NCI-H345 (cell line): Measurements from ENCODE around the gene DLL1.

Experiments used
- DNase-seq: peaks from one replicate; lab custom pipeline; 2025; lab: John Stamatoyannopoulos, UW

The DLL1 gene

DNA sequence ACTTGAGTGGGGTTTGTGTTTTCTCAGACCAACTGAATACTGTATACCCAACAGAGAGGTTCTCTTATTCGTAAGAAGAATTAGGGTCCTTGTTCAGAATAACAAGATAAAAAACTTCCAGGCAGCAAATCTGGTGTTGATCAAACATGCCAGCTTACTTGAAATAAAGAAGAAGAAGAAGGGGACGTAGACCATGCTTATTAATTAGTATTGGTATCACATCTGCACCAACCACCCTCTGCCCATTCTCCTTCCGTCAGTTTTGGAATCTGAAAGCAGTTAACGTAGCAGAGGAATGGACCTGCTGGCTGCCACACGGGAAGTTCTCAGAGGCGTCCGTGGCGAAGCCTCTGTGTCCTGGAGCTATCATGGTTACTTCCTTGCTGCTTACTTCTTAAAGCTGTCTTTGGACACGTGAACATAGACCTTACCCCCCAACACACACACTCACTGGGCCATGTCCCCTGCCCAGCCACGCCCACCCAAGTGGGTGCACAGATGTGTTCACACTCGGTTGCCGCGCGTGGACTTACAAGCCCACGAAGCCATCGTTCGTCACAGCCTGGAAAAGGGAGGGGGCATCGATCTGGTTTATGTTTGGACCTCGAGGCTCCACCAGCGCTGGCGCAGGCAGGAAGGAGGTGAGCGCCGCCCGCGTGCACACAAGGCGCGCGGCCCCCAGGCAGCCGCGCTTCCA lies 4.1 kb upstream of the DLL1 start:
- DNase-seq = peak; percentile 20

DNA sequence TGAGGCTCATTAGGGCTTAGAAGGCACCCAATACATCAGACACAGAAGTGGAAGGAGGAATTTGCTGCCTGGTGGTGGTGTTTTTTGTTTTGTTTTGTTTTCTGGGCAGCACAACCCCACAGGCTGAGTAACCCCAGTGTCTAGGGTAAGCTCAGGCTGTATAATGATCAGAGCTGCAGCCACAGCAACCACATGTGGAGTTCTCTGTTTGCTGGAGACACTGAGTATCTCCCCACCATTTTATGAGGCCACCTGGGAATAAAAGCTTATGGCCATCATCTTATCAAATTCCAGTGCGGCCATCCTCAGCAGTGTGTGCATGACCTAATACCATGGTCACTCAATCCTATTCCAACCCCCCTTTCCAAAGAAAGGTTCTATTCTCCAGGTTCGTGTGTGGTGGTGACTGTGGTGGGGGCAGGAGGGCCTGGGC lies 3.4 kb upstream of the DLL1 start:
- DNase-seq = peak; percentile 30

DNA sequence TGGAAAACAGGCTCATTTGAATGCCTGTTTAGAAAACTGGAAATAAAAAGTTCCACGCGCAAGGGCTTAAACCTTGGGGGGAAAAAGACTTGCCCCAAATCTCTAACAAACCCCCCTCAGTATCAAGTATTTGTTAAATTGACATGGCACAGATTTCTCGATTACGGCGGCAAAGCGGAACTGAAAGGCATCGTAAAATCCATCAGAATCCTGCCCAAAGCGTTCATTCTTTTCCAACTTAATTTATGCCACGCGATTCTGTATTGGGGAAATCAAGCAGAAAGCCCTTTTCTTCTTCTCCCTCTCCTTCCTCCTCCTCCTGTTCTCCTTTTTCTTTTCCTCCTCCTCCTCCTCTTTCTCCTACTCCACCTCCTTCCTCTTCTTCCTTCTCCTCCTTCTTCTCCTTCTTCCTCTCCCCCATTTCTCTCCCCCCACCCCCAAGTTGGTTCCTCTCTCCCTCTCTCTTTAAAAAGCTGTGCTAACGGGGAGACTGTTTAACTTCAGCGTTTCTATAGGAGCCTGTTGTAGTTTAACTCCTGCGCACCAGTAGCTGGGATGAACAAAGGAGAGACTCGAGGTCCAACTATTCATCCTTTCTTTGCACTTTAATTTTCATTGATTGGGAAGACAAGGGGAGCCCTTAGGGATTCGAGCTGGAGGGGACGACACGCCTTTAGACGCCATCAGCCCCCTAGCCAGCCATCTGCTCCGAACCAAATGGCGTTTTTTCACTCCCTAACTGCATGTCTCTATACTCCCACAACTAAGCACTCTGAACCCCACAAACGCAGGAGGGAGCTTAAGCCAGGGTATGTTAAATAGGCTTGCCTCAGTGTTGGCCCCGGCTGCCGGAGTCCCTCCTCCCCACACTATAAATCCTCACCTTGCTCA lies 2.7 kb upstream of the DLL1 start:
- peak; percentile 30 for DNase-seq

DNA sequence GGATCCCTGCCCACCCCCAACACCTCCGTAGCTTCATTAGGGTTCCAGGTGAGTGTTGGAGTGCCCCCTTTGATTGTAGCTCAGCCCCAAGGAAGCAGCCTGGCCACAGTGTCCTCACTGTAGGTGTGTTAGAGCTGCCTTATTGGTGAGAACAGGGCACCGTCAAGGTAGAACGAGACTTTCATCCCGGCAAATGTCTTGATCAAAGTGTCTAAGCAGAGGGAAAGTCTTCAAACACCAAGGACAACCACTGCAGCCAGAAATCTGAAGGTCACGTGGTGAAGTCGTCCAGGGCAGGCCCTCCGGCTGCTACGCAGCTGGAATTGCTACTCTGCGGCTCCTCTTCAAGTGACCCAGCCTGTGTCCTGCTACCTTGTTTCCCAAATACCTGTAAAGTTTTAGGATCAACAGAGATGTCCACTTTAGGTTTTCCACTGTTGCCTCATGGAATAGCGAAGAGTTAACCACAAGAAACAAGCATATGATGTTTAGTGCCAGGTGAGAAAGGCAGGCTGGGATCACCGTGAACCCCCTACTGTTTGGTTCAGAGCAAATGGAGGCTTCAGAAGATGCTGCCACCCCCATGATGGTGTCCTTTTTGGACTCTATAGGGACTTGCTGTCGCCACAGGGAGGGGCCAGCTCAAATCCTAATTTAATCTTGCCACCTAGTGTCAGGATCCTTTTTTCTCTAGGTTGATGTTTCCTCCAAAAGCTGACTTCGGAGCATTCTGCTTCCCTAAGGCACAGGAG lies 1.7 kb upstream of the DLL1 start:
- DNase-seq = peak; percentile 67

DNA sequence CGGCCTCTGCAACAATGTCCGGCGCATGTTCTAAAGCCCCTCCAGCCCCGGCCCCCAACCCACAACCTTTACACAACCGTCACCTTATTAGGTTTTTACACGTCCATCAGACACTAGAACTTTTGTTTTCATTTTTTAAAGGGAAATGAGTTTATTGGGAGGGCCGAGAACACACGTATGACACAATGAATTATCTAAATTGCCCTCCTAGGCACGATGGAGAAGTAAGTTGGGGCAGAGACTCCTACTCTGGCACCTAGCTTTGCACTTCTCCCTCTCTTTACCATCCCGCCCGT lies 1.2 kb upstream of the DLL1 start:
- DNase-seq = peak; percentile 60

DNA sequence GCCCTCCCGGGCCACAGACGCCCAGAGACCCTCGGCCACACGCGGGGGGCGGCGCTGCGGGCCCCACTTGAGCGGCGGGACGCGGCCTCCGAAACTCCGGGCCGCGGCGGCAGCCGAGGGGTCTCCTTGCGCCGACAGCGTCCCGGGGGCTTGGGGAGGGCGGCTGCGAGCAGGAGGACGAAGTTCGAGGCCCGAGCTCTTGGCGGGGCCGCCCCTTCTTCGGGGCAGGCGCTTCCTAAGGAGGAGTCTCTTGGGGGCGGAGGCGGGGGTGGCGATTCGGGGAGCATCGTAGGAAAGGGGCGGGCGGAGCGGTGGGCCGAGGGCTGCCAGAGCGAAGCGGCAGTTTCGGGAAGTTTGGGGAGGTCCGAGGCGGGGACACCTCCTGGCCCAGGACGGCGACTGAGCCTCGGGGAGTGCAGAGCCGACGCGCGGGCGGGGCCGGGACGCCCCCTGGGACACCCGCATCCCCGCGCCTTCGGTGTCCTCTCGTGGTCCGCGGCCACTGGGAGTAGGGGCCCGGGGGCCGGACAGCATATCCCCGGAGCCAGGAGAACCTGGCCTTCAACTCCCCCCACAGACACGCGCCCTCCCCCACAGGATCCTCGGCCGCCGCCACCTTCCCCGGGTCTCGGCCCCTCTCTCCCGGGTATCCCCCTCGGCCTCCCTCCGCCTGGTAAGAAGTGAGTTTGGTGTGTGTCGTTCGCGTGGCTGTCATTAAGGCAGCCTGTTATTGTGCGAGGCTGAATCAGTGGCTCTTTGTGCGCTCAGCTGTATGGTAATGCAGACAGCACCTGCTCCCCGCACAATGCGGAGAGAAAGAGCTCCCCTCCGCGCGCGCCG lies 613 bp upstream of the DLL1 start:
- DNase-seq = peak; percentile 92

DNA sequence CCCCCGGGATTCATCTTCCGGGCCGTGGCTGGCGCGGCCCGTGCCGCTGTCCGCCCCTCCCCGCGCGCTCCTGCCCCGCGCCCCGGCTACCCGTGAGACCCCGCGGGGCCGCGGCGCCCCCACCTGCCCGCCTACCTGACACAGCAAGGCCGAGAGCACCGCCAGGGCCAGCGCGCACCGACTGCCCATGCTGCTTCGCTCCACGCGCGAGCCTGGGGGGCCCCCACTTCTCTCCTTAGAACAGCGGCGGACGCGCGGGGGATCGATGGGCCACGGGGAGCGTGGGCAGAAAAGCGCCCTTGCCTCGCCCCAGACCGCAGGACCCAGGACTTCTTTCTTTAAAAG lies 955 bp downstream of the DLL1 start:
- no peak for DNase-seq

DNA sequence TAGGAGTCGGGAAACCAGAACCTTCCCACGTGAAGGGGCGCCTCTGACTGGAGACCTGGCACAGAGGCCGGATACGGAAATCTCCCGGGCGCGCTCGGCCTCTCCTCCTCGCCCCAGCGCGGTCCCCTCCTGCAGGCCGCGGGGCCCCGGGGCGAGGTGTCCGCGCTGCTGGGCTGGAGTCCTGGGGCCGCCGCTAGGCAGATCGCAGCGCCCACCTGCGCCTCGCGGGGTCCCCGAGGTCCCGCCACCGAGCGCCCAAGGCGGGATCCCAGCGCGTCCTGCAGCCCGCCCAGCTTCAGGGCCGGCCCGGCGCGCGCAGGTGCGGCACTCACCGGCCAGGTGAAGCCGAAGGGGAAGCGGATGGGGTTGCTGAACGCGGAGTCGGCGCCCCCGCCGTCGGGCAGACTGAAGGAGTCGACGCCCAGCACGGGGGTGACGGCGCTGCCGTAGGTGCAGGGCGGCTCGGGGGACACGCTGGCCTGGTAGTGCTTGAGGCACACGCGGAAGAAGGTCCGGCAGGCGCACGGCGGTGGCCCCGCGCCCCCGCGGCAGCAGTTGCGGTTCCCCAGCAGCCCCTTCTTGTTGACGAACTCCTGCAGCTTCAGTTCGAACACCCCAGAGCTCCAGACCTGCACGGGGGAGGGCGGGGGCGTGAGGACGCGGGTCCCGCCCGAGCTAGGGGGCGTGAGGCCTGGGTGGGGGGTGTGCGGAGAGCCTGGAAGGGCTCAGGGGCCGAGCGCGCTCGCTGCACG lies 1.5 kb downstream of the DLL1 start:
- DNase-seq = no peak

DNA sequence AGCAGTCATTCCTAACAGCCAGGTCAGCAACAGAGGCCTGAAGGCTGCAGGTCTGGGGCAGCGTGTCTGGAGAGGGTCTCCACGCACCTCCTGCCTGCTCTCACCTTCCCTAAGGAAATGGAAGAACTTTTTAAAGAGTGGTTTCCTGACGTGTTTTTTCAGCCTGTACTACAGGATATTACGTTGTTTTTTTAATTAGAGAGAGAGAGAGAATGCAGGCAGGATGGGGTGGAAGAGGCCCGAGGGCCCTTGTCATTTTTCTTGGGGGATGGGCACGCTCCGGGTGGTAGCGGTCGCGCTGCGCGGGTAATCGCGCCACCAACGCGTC lies 2.1 kb downstream of the DLL1 start:
- no peak for DNase-seq

DNA sequence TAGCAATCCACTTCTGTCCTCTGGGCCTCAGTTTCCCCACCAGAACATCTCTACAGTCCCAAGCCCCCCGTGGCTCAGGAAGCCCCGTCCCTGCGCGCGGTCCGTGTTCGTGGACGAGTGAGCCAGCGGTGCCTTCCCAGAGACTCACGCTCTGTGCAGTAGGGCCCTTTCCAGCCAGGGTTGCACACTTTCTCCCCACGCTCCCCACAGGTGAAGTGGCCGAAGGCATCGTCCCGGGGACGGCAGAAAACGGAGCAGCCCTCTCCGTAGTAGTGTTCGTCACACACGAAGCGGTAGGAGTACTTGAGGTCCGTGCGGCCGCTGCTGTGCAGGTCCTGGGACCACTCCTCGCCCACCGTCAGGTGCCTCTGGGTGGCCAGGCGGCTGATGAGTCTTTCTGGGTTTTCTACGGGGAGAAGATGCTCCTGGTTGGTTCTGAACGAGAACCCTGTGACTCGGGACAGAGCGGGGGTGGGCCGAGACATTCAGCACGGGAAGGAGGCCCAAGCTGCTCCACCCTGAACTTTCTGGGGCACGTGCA lies 2.7 kb downstream of the DLL1 start:
- DNase-seq = no peak

DNA sequence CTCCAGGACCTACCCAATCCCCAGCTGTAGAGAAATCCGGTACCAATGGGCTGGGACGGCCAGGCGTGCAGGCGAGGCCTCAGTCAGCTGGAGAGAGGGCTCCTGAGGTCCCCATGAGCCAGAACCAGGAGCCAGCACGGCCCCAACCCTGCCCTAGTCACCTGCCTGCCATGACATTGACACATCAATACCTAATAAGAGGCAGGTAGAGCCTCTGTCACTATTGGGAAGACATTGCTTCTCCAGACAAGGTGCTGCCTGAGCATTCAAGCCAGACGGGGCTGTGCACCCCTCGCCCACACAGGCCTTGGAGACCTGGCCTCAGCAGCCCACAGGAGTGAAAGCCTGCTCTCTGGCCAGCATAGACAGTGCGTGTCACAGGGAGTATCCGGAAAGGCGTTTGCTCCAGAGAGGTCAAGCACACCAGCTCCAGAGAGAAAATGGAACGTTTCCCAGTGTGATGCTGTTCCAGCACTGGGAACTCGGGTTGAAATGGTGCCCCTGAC lies 3.5 kb downstream of the DLL1 start:
- DNase-seq = no peak

DNA sequence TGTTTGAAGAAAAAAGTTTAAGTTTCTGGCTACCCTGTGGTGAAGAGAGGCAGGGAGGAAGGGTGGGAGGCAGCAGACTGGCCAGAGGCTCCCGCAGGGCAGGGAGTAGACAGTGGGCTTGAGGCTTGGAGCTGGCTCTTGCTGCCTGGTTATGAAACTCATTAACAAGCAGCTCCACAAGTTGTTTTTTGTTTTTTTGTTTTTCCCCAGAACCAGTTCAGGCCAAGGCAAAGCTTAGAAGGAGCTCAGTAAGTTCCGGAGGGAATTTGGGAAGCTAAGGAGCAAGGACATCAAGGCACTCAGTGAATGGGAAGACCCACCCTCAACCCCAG lies 4.0 kb downstream of the DLL1 start:
- DNase-seq = no peak

DNA sequence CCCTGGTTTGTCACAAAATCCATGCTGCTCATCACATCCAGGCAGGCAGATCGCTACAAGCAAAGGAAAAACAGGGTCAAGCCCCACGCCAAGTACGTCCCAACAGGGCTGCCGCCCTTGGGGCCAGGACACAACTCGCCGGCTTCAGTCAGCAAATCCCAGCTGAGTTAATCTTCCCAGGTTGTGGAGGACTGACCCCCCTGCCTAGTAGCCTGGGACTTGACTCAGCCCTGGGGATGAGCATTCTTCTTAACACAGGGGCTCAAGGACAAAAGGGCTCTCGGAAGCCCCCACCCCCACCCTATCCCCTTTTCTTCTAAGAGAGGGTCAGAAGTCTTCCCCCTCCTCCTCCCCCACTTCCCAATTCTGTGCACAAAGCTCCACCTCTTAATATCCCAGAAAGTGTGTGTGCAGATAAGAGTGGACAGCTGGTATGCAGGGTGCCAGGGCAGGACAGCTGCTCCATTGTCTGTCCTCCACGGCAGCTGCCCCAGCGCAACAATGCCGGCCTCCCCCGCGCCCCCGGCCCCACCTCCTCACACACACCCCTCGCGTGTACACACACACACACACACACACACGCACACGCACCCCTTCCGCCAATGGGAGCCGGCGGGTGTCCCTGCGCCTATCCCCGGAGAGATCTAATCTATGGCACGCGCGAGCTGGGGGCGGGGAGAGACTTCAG lies 4.5 kb downstream of the DLL1 start:
- peak; percentile 41 for DNase-seq

DNA sequence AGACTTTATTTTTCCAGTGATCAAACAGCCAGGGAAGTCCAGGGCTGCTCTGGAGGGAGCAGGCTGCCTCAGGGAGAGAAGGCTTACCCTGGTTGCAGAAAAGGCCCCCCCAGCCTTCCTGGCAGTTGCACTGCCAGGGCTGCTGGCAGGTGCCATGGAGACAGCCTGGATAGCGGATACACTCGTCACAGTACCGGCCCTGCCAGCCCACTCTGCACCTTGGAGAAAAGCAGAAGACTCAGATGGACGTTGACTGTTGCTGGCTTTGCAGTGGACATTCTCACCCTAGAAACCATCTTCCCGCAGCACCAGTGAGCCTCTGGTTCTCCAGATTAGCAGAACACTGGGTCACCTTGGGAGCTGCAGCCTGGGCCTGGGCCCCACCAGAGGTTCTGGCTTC lies 5.4 kb downstream of the DLL1 start:
- DNase-seq = no peak

DNA sequence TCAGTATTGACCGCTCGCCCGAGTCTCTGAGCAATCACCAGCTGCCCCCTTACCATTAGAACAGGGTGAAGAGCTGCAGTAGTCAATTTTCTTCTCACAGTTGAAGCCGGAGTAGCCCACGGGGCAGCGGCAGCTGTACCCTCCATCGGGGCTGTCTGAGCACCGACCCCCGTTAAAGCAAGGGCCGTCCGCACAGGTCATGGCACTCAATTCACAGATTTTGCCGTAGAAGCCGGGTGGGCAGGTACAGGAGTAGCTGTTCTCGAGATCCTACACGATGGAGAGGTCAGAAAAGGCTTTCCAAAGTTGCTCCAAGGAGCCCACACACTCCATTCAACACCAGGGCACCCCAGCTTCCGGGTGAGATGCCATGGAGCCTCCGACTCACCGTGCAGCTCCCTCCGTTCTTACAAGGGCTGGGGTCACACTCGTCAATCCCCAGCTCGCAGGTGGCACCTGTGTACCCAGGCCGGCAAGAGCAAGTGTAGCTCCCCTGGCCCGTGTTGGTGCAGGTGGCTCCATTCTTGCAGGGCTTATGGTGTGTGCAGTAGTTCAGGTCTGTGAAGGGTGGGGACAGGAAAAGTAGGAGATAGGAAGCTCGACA lies 5.9 kb downstream of the DLL1 start:
- no peak for DNase-seq

DNA sequence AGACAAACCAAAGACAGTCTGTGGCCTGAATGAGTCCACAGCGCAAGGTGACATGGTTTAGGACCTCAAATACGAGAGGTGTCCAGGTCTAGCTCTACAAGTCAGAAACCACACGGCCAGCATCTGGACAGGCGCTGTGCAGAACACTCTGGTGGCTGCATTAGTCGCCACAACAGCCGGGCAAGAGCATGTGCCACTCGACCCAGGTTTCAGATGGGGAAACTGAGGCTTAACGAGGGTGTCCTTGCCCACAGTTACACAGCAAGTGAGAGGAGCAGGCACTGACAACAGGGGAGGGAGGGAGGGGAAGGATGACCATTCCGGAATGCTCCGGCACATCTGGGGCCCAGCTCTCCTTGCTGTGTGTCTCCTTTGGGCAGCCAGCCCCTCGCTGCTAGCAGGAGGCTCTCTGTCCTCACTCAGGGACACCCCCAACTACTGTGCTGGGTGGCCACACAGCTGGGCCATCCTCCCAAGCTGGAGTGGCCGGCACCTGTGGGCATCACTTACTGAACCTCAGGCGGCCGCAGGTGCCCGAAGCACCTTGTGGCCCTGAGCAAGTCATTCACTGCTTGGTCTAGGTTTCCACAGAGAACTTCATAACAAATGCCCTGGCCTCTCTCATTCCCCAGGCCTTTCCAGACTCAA lies 6.6 kb downstream of the DLL1 start:
- no peak for DNase-seq

DNA sequence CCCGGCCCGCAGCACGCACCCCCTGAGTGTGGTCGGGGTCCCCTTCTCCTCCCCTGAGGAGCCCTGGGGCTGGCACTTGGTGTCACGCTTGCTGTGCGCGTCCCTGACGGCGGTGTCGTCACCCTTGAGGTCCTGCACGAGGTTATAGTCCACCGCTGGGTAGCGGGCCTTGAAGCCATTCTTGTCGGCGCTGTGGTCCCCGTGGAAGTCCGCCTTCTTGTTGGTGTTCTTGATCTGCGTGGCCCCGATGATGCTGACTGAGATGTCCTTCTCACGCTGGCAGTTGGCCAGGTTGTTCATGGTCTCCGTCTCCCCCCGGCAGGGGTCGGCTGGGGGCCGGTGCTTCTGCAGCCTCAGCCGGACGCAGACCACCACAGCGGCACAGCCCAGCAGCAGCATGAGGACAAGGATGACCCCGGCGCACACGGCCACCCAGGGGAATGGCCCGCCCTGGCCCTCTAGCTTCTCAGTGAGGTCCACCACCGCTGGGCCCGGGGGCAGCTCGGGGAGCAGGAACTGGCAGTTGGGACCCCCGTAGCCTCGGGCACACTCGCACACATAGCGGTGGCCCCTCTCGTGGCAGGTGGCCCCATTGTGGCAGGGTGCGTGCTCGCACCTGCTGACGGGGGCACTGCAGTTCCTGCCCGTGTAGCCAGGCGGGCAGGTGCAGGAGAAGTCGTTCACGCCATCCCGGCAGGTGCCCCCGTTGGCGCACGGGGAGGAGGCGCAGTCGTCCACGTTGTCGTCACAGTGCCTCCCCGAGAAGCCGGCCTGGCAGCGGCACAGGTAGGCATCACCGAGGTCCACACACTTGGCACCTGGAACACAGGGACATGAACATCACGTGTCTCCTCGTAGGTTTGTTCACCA lies 7.4 kb downstream of the DLL1 start:
- no peak for DNase-seq

DNA sequence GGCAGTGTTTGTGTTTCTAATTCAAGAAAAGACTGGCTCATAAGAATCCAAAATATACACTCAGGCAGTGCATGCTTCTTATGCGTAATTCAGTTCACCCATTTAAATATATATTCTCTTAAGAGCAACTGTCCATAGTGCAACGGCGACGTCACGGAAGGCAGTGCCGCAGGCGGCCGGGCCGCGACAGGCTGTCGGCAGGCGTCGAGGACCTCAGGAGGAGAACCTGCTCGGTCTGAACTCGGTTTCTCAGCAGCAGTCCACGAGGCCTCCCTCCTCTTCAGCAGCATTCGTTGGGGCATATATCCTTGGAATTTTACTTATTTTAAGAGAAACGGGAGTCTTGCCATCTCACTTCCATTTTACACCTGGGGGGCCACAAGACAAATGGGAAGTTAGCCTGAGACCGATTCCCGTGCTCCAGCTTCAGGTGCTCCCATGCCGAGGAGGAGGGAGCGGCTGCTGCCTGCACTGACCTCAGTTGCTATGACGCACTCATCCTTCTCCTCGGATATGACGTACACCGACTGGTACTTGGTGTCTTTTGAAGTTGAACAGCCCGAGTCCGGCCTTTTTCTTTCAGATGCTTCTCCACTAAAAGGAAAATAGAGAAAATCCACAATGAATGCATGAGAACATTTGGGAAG lies 8.2 kb downstream of the DLL1 start:
- DNase-seq = no peak
